ENCODE data around the gene TUBG2.
"Not testable (repeated sequence)": the region's sequence is repeated elsewhere in the genome, so short reads cannot be mapped to it uniquely, and the experiment has no call there.

TUBG2 gene

DNA sequence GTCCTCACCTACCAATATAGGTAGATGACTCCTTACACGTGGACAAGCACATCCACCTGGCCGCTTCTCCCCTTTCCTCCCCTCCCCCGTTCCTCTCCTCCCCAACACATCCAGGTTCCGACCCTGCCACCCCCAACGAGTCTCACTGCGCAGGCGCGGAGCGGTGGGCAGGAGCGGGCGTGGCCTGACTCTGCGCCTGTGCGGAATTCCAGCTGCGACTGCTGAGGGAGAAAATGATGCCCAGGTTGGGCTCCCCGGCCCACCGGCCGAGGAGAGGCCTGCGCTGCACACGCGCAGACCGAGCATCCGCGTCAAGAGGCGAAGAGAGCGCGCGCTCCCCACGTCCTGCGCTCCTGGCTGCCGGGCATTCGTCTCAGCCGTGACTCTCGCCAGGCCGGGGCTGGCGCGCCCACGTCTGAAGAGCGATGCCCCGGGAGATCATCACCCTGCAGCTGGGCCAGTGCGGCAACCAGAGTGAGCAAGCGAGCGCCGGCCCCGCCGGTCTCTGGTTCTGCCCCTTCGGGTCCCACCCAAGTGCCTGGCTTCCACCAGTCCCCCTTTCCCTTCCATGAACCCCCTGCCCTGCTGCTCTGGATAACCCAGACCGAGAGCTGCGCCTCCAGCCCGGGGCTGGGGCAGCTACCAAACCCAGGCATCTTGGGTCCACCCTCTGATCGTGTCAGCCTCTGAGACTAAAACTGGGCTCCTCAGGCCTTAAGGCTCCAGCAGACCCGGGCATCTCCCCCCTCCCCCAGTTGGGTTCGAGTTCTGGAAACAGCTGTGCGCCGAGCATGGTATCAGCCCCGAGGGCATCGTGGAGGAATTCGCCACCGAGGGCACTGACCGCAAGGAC lies at the start of gene TUBG2:
TSS of gene TUBG2 (plus strand) at position 206 of the 853 bp plus-strand sequence. CDS start at position 426, 220 bp downstream.
- peak; percentile 97 for DNase-seq

GRCh38 chr17:42609814-42610801 lies 49.0 kb upstream of the TUBG2 start:
- DNase-seq, result not testable (repeated sequence)

DNA sequence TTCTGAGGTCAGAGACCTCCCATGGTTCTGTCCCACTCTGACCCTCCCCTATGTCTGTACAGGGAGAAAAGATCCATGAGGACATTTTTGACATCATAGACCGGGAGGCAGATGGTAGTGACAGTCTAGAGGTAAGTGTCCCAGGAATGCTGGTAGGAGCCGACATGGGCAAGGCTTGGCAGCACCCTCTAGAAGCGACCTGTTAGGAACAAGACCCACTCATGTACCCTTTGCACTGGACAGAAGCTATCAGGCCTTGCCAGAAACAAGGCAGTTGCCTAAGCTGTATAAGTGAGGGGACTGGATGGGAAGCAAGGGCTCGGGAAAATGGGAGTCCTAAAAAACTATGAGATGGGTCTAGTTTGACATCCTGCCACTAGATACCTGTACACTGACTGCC lies 47.1 kb upstream of the TUBG2 start:
- no peak for DNase-seq

GRCh38 chr17:42613699-42614295 lies 45.3 kb upstream of the TUBG2 start:
- DNase-seq, result no peak

DNA sequence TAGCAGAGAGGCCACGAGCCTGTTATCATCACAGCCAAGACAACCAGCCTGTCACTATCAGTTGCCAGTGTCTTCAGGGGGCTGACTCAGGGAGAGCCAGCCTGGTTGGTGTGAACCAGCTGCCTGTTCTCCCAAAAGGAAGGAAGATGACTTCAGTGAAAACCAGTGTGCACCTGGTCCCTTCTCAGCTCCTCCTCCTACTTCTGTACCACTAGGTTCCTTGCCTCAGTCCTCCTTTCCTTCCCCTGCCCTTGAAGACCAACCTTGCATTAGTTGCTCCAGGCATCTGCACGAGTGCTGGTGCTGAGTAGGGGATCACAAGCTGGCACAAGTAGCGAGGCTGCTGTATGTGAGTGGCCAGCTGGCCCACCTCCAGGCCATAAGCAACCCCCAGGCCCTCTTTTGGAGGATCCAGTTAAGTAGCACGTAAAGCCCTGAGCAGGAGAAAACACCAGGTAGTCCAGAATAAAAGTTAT lies 41.1 kb upstream of the TUBG2 start:
- no peak for DNase-seq

DNA sequence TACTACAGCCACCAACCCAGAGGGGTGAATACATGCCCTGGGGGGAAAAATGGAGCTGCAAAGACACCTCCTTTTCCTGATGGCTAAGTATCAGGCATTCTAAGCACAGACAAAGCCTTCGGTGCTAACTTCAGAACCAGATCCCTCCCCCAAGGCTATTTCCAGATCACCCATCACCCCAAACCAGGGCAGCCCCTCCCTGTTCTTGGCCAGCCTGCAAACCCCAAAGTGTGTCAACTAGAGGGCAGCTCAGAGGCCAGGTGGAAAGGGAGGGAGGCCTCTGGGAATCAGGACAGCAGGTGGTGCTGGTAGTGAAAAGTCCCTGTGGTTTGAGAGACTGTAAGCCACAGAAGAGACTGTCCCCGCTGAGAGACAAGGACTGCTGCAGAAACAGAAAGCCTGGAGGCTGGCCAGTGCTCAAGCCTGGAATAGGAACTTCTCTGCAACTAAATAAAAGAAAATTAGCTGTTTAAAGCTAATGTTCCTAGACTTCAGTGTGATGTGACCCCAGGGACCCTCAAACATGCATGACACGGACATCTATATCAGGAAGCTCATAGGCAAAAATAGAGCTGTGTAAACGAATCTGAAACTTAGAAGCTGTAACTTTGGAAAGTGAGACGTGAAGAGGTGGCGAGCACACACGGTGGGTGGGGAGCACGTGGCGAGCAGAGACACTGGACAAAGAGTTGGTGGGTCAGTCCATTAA lies 40.5 kb upstream of the TUBG2 start:
- DNase-seq, result peak; percentile 53

DNA sequence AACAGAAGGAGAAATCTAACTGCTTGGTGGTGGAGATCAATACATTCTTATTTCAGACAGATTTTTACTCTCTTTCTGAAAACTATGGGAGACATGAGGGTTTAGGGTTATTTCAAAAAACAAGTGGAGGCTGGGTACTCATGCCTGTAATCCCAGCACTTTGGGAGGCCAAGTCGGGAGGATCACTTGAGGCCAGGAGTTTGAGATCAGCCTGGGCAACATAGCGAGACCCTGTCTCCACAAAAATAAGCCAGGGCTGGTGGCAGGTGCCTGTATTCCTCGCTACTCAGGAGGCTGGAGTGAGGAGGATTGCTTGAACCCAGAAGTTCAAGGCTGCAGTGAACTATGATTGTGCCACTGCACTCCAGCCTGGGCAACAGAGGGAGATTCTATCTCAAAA lies 37.1 kb upstream of the TUBG2 start:
- DNase-seq, result not testable (repeated sequence)

DNA sequence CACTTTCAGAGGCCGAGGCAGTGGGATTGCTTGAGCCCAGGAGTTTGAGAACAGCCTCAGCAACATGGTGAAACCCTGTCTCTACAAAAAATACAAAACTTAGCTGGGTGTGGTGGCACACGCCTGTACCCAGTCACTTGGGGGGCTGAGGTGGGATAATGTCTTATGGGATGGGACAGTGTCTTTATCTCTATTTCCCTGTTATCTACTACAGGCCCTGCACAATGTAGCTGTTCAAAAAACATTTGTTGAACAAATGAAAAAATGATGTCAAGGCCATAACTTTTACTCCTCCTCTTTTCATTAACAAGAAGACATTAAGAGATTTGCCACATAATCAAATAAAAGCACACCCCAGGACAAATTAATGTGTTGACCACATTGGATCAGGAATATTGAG lies 35.8 kb upstream of the TUBG2 start:
- DNase-seq, result no peak

GRCh38 chr17:42623732-42624596 lies 35.1 kb upstream of the TUBG2 start:
- peak; percentile 42 for DNase-seq

- not testable (repeated sequence) for DNase-seq
Measured at GRCh38 chr17:42627032-42627764, 31.9 kb upstream of the TUBG2 start.

DNA sequence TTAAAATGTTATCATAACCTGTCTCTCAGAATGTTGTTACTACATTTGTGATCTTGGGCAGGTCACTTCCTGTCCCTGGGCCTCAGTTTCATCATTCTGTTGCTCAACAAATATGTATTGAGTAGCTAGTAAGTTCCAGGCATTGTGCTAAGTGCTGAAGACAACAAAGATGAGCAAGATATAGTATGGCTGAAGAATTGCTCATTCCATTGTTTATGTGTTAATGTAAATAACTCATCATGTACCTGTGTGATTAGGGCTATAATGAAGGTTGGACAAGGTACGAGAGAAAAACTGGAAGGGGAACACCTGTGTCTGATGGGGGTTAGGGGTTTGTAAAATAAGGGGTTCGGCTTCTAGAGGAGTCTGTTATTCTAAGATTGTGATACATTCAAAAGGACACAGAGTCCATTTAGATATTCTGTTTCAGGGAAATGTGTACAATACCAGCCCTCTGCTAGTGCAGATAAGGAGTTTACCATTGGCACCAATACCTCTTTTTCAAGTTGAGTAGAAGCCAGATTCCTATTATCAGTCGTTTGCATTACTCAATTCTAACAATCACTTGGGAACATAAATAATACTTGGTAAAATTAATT lies 29.6 kb upstream of the TUBG2 start:
- DNase-seq, result no peak

GRCh38 chr17:42632949-42633444 lies 26.1 kb upstream of the TUBG2 start:
- no peak for DNase-seq

GRCh38 chr17:42639525-42640113 lies 19.5 kb upstream of the TUBG2 start:
- DNase-seq, result no peak

DNA sequence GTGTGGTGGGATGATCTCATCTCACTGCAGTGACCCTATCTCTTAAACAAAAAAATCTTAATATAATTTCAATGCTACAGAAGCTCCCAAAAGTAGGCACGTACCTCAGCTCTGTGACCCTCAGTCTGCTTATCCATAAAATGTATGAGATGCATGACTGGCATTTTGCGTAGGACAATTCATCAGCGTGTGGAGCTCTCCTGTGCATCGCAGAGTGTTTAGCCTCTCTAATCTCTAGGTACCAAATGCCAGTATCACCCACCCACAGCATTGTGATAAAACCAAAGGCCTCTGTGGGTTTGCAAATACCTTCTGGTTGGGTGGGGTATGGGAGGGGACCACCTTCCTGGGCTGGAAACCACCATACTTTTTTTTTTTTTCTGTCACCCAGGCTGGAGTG lies 19.0 kb upstream of the TUBG2 start:
- DNase-seq, result no peak

- DNase-seq, result no peak
Measured at GRCh38 chr17:42642336-42642735, 16.7 kb upstream of the TUBG2 start.

- no peak for DNase-seq
Measured at GRCh38 chr17:42647778-42648177, 11.3 kb upstream of the TUBG2 start.

- no peak for DNase-seq
Measured at GRCh38 chr17:42651392-42651791, 7.7 kb upstream of the TUBG2 start.

DNA sequence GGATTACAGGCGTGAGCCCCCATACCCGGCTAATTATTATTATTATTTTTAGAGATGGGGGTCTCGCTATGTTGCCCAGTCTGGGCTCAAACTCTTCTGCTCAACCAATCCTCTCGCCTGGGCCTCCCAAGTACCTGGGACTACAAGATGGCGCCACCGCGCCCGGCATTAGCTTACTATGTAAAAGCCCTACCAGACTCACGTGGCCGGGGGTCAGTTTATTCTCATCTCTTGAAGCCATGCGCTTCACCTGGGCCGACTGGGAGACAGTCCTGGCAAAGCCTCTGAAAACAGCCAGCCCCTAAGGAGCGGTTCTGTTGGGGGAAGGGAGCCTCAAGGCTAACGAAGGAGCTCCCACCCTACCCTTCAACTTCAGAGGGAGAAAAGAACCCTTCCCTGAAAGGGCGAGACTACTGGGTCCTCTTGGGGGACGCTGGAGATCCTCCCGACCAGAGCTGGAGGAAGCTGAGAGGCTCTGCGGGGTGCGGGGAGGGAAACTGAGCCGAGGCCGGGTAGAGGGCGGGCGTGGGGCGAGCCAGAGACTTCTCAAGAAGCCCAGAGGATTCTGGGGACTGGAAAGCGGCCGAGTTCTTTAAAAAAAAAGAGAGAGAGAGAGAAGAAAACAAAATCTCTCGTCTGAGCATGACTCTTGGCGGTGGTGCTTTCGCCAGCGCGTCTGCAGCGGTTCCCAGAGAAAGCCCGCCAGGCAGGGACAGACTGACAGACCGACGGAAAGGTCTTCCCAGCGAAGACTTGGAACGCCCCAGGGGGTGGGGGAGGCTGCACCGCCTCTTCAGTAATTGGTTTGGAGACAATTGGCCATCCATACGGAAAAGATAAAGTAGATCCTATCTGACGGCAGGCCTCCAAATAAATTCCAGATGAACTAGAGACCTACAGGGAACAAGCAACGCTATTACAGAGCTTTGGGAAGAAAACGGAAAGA lies 5.6 kb upstream of the TUBG2 start:
- DNase-seq, result no peak
